ENCODE results near the gene CCP110. TPM values are rescaled to one million over a fixed set of nuclear protein-coding genes. Genes with fewer than 3 reads are reported as not detected.

Gene CCP110
- total and polyA plus RNA-seq, 4 donors: 7.4 to 67.9 (median 15.4) TPM

- ATAC-seq (ENCODE audit: insufficient read depth, low FRiP score) (no peak), DNase-seq (no peak)
- Histone ChIP-seq H3K4me3 (no peak overlapping the region), H3K9ac (ENCODE audit: insufficient read depth in 1 of 2, low read length in 2 of 2) (no peak overlapping the region), H3K4me1 (ENCODE audit: control insufficient read depth in 5 of 5, insufficient read depth in 5 of 5, low read length in 5 of 5) (no peaks in the 10 kb centered on the region), H3K9me3 (ENCODE audit: control insufficient read depth in 4 of 4, insufficient read depth in 3 of 4, low read length in 3 of 4) (no peaks in the 10 kb centered on the region), H3K36me3 (ENCODE audit: control insufficient read depth in 4 of 4, insufficient read depth in 4 of 4, low read length in 4 of 4) (peaks cover 0 to 3% (median 0%) of the 10 kb centered on the region in 4 donors), H3K27me3 (ENCODE audit: control insufficient read depth in 3 of 3, insufficient read depth in 3 of 3, low read length in 2 of 3) (no peaks in the 10 kb centered on the region), H3K27ac (ENCODE audit: low read depth in 1 of 2, low read length in 1 of 2) (no peak overlapping the region)
- 95 to 100% methylated on average over 1 of the region's 1 CpG for WGBS, 2 donors
- no peak for TF ChIP-seq CTCF (IDR thresholded peaks at IDR 0.05; ENCODE audit: control extremely low read depth, extremely low read depth)
Measured at GRCh38 chr16:19482291-19482690, 41.5 kb upstream of the CCP110 start.

GRCh38 chr16:19484096-19484495, 39.6 kb upstream of the CCP110 start:
- DNase-seq: no peak
- H3K9ac ChIP-seq (ENCODE audit: insufficient read depth in 1 of 2, low read length in 2 of 2): no peak overlapping the region
- H3K36me3 ChIP-seq (ENCODE audit: control insufficient read depth in 4 of 4, insufficient read depth in 4 of 4, low read length in 4 of 4): peaks cover 0 to 3% (median 0%) of the 10 kb centered on the region in 4 donors
- no peak for TF ChIP-seq CTCF (IDR thresholded peaks at IDR 0.05; ENCODE audit: control extremely low read depth, extremely low read depth)
- no peak for ATAC-seq (ENCODE audit: insufficient read depth, low FRiP score)
- peaks cover 0 to 3% (median 0%) of the 10 kb centered on the region in 5 donors for H3K4me1 ChIP-seq (ENCODE audit: control insufficient read depth in 5 of 5, insufficient read depth in 5 of 5, low read length in 5 of 5)
- H3K27ac ChIP-seq (ENCODE audit: low read depth in 1 of 2, low read length in 1 of 2): no peak overlapping the region
- no peak overlapping the region for H3K4me3 ChIP-seq
- 91 to 94% methylated on average over 3 of the region's 3 CpGs for WGBS, 2 donors
- H3K9me3 ChIP-seq (ENCODE audit: control insufficient read depth in 4 of 4, insufficient read depth in 3 of 4, low read length in 3 of 4): peaks cover 0 to 2% (median 0%) of the 10 kb centered on the region in 4 donors
- H3K27me3 ChIP-seq (ENCODE audit: control insufficient read depth in 3 of 3, insufficient read depth in 3 of 3, low read length in 2 of 3): no peaks in the 10 kb centered on the region

GRCh38 chr16:19485611-19486010, 38.1 kb upstream of the CCP110 start:
- peaks cover 0 to 11% (median 0%) of the 10 kb centered on the region in 4 donors for H3K36me3 ChIP-seq (ENCODE audit: control insufficient read depth in 4 of 4, insufficient read depth in 4 of 4, low read length in 4 of 4)
- no peak for ATAC-seq (ENCODE audit: insufficient read depth, low FRiP score)
- 95% methylated on average over 5 of the region's 5 CpGs for WGBS, 2 donors

More at GRCh38 chr16:19485611-19486010, 38.1 kb upstream of the CCP110 start:
- no peak for DNase-seq
- no peak overlapping the region for H3K4me3 ChIP-seq
- H3K4me1 ChIP-seq (ENCODE audit: control insufficient read depth in 5 of 5, insufficient read depth in 5 of 5, low read length in 5 of 5): peaks cover 0 to 3% (median 0%) of the 10 kb centered on the region in 5 donors
- peaks cover 0 to 2% (median 0%) of the 10 kb centered on the region in 4 donors for H3K9me3 ChIP-seq (ENCODE audit: control insufficient read depth in 4 of 4, insufficient read depth in 3 of 4, low read length in 3 of 4)
- H3K27ac ChIP-seq (ENCODE audit: low read depth in 1 of 2, low read length in 1 of 2): no peak overlapping the region
- no peak overlapping the region for H3K9ac ChIP-seq (ENCODE audit: insufficient read depth in 1 of 2, low read length in 2 of 2)
- H3K27me3 ChIP-seq (ENCODE audit: control insufficient read depth in 3 of 3, insufficient read depth in 3 of 3, low read length in 2 of 3): no peaks in the 10 kb centered on the region
- no peak for TF ChIP-seq CTCF (IDR thresholded peaks at IDR 0.05; ENCODE audit: control extremely low read depth, extremely low read depth)
